Measurements from ENCODE around the gene EFCAB13.
"Not testable (repeated sequence)": the region's sequence is repeated elsewhere in the genome, so short reads cannot be mapped to it uniquely, and the experiment has no call there.

DNA sequence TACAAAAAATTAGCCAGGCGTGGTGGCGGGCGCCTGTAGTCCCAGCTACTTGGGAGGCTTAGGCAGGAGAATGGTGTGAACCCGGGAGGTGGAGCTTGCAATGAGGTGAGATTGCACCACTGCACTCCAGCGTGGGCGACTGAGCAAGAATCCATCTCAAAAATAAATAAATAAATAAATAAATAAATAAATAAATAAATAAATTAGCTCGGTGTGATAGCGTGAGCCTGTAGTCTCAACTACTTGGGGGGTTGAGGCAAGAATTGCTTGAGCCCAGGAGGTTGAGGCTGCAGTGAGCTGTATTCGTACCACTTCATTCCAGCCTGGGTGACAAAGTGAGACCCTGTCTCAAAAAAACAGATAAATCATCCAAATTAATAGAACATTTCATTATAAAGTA, 108.5 kb downstream of the EFCAB13 start:
- TF ChIP-seq POLR2AphosphoS5 (IDR thresholded peaks at IDR 0.05; ENCODE audit: borderline replicate concordance, low read depth, low read length); EZH2 (IDR thresholded peaks at IDR 0.05); FOXP2 (optimal IDR thresholded peaks at IDR 0.05; ENCODE audit: control extremely low read depth, extremely low read length, insufficient read depth): not testable (repeated sequence)

Data from SK-N-MC (cell line).